Measurements from ENCODE around the gene ST7.

The ST7 gene

GRCh38 chr7:117216436-117217069 is 263.3 kb downstream of the ST7 start:
- no peak overlapping the region for H3K4me3 Mint-ChIP-seq
- H3K27me3 Mint-ChIP-seq, result no peaks in the 10 kb centered on the region
- no peak overlapping the region for H3K27ac Mint-ChIP-seq
- no peaks in the 10 kb centered on the region for H3K4me1 Mint-ChIP-seq (ENCODE audit: low read depth)
- H3K36me3 Mint-ChIP-seq, result no peaks in the 10 kb centered on the region
- H3K9me3 Mint-ChIP-seq (ENCODE audit: low read depth), result no peaks in the 10 kb centered on the region

- Mint-ChIP-seq H3K36me3 (no peaks in the 10 kb centered on the region), H3K27me3 (no peaks in the 10 kb centered on the region), H3K9me3 (ENCODE audit: low read depth) (no peaks in the 10 kb centered on the region), H3K27ac (no peak overlapping the region), H3K4me1 (ENCODE audit: low read depth) (no peaks in the 10 kb centered on the region), H3K4me3 (no peak overlapping the region)
These were observed 264.1 kb downstream of the ST7 start for GRCh38 chr7:117217106-117218035.

- no peak overlapping the region for H3K4me3 Mint-ChIP-seq
These were observed 265.4 kb downstream of the ST7 start for GRCh38 chr7:117218700-117219099.

GRCh38 chr7:117219485-117219884 is 266.2 kb downstream of the ST7 start:
- no peaks in the 10 kb centered on the region for H3K9me3 Mint-ChIP-seq (ENCODE audit: low read depth)
- no peaks in the 10 kb centered on the region for H3K4me1 Mint-ChIP-seq (ENCODE audit: low read depth)
- H3K27me3 Mint-ChIP-seq, result no peaks in the 10 kb centered on the region
- H3K27ac Mint-ChIP-seq, result no peak overlapping the region
- H3K36me3 Mint-ChIP-seq, result peaks cover 7% of the 10 kb centered on the region
- no peak overlapping the region for H3K4me3 Mint-ChIP-seq

More at GRCh38 chr7:117218700-117219099, 265.4 kb downstream of the ST7 start:
- Mint-ChIP-seq H3K36me3 (peaks cover 7% of the 10 kb centered on the region), H3K9me3 (ENCODE audit: low read depth) (no peaks in the 10 kb centered on the region), H3K27me3 (no peaks in the 10 kb centered on the region), H3K4me1 (ENCODE audit: low read depth) (no peaks in the 10 kb centered on the region), H3K27ac (no peak overlapping the region)

GRCh38 chr7:117220836-117221235 is 267.5 kb downstream of the ST7 start:
- no peaks in the 10 kb centered on the region for H3K27me3 Mint-ChIP-seq
- no peak overlapping the region for H3K4me3 Mint-ChIP-seq
- H3K36me3 Mint-ChIP-seq, result peaks cover 7% of the 10 kb centered on the region
- H3K4me1 Mint-ChIP-seq (ENCODE audit: low read depth), result no peaks in the 10 kb centered on the region
- no peaks in the 10 kb centered on the region for H3K9me3 Mint-ChIP-seq (ENCODE audit: low read depth)
- H3K27ac Mint-ChIP-seq, result no peak overlapping the region

DNA sequence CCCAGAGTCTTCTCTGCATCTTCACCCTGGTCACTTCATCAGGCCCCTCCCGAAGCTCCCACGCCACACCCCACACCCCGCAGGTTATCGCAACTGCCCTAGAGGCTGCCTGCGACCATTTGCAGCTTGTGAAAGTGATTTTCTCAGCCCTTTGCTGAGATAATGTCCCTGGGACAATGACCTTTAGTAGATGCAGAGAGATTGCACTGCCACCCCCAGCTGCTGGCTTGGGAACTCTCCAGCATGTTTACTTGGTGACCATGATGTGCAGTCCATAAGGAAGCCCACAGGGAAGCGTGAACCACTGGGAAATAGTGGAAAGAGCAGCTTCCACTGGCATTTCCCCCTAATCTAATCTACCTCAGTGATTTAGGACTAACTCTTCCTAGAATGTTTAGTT is 272.2 kb downstream of the ST7 start:
- Mint-ChIP-seq H3K4me1 (ENCODE audit: low read depth) (no peaks in the 10 kb centered on the region), H3K4me3 (no peak overlapping the region), H3K27ac (no peak overlapping the region), H3K9me3 (ENCODE audit: low read depth) (no peaks in the 10 kb centered on the region), H3K27me3 (no peaks in the 10 kb centered on the region), H3K36me3 (peaks cover 7% of the 10 kb centered on the region)

DNA sequence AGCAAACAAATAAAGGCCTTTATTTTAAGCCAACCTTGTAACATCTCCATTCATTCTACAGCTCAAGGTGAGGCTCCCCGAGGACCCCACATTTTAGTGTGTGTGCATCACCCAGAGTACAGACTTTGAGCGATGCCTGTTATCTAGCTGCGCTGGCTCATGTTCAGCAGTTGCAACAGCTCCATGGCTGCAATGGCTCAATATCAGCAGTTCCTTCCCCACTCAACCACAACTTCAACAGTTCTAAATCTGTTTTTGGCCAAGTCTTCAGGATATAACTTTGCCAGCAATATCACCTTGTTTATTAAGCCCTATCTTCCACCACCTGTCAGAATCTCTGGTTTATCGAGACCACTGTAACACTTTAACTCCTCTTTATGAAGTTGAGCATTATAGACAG is 273.8 kb downstream of the ST7 start:
- Mint-ChIP-seq H3K27me3 (no peaks in the 10 kb centered on the region), H3K9me3 (ENCODE audit: low read depth) (no peaks in the 10 kb centered on the region), H3K4me1 (ENCODE audit: low read depth) (no peaks in the 10 kb centered on the region), H3K27ac (no peak overlapping the region), H3K36me3 (peaks cover 7% of the 10 kb centered on the region), H3K4me3 (no peak overlapping the region)

DNA sequence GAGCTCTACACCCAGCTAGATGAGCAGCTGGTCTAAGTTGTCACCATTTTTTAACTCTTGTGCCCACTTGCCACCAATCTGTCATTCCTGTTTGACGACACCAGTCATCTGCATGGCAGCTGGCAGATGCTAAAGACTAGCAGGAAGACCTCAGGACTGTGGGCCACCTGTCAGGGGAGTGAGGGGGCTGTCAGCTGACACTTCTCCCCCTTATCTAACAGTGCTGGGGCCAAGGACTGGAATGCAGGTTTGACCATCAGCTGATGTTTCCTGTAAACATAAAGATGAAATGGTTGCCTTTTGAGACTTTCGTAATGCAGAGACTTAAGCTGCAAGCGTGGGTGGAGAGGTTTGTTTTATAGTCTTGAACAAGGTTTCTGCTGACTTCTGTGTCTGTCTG is 276.0 kb downstream of the ST7 start:
- no peaks in the 10 kb centered on the region for H3K27me3 Mint-ChIP-seq
- no peaks in the 10 kb centered on the region for H3K36me3 Mint-ChIP-seq
- no peaks in the 10 kb centered on the region for H3K4me1 Mint-ChIP-seq (ENCODE audit: low read depth)
- no peak overlapping the region for H3K27ac Mint-ChIP-seq
- H3K4me3 Mint-ChIP-seq, result no peak overlapping the region
- no peaks in the 10 kb centered on the region for H3K9me3 Mint-ChIP-seq (ENCODE audit: low read depth)

DNA sequence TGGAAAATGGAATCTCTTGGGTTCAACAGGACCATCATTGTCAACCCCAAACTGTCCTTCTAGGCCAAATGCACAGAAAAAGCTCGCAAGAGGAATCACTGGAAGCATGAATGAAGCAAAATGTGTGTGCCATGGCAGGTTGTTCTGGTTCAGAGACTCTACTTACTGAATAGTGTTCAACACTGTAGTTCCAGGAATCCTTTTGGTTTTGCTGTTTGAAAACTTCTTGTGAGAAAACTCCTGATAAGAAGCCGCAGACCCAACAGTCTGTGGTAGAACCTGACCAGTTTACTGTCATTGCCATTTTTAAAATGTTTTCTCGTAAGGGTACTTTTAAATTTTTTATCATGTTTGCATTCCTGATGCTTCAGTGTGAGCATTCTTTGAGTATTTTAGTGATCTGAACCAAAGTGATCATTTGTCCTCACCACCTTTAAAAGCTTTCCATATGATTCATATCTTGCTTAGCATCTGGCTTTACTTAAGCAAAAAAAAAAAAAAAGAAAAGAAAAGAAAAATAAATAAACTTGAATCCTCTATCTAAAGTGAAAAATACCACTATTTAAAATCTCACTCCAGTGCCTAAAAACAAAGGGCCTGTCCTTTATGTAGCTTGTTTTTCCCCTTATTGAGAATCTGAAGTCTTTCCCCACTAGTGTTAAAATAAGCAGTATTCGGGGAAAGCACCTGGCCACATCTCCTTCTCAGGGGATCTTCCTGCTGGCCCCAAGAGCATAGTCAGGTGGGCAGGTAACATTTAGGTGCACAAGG is 277.2 kb downstream of the ST7 start:
- Mint-ChIP-seq H3K4me1 (ENCODE audit: low read depth) (no peaks in the 10 kb centered on the region), H3K27ac (no peak overlapping the region), H3K36me3 (no peaks in the 10 kb centered on the region), H3K27me3 (no peaks in the 10 kb centered on the region), H3K4me3 (no peak overlapping the region), H3K9me3 (ENCODE audit: low read depth) (peaks cover 3% of the 10 kb centered on the region)

- Mint-ChIP-seq H3K27me3 (peaks cover 2% of the 10 kb centered on the region), H3K4me1 (ENCODE audit: low read depth) (no peaks in the 10 kb centered on the region), H3K9me3 (ENCODE audit: low read depth) (peaks cover 3% of the 10 kb centered on the region), H3K27ac (no peak overlapping the region), H3K36me3 (no peaks in the 10 kb centered on the region), H3K4me3 (no peak overlapping the region)
These were observed 277.7 kb downstream of the ST7 start for GRCh38 chr7:117231047-117231359.

DNA sequence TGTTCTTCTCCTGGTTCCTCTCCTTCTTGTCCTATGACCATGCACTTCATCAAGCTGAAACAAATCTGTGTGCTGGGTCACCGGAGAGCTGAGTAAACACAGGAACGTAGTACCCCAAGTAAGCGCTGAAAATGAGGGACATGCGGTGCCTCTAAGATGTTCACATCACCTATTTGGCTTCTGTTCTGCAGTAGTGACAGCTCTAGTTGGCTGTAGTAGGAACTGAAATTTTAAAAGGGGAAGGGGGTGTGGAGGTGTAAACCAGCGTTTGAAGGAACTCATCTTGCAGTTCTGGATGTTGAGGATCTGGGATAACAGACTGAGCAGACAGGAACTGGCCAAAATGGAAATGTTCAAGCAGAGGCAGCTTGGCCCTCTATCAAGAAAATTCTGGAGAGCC is 284.3 kb downstream of the ST7 start:
- Mint-ChIP-seq H3K4me1 (ENCODE audit: low read depth) (no peaks in the 10 kb centered on the region), H3K9me3 (ENCODE audit: low read depth) (peaks cover 3% of the 10 kb centered on the region), H3K36me3 (no peaks in the 10 kb centered on the region), H3K4me3 (no peak overlapping the region), H3K27ac (no peak overlapping the region), H3K27me3 (peaks cover 7% of the 10 kb centered on the region)

GRCh38 chr7:117238472-117238871 is 285.2 kb downstream of the ST7 start:
- H3K27me3 Mint-ChIP-seq, result peaks cover 8% of the 10 kb centered on the region
- no peaks in the 10 kb centered on the region for H3K36me3 Mint-ChIP-seq
- H3K27ac Mint-ChIP-seq, result no peak overlapping the region

GRCh38 chr7:117238937-117239336 is 285.6 kb downstream of the ST7 start:
- no peaks in the 10 kb centered on the region for H3K36me3 Mint-ChIP-seq
- no peaks in the 10 kb centered on the region for H3K4me1 Mint-ChIP-seq (ENCODE audit: low read depth)
- peaks cover 3% of the 10 kb centered on the region for H3K9me3 Mint-ChIP-seq (ENCODE audit: low read depth)
- peaks cover 8% of the 10 kb centered on the region for H3K27me3 Mint-ChIP-seq
- no peak overlapping the region for H3K4me3 Mint-ChIP-seq
- H3K27ac Mint-ChIP-seq, result no peak overlapping the region

More at GRCh38 chr7:117238472-117238871, 285.2 kb downstream of the ST7 start:
- Mint-ChIP-seq H3K4me3 (no peak overlapping the region), H3K9me3 (ENCODE audit: low read depth) (peaks cover 3% of the 10 kb centered on the region), H3K4me1 (ENCODE audit: low read depth) (no peaks in the 10 kb centered on the region)

- H3K4me1 Mint-ChIP-seq (ENCODE audit: low read depth), result no peaks in the 10 kb centered on the region
- H3K9me3 Mint-ChIP-seq (ENCODE audit: low read depth), result no peaks in the 10 kb centered on the region
These were observed 287.8 kb downstream of the ST7 start for GRCh38 chr7:117241088-117241487.

GRCh38 chr7:117243390-117243789 is 290.1 kb downstream of the ST7 start:
- Mint-ChIP-seq H3K36me3 (no peaks in the 10 kb centered on the region), H3K9me3 (ENCODE audit: low read depth) (no peaks in the 10 kb centered on the region), H3K27me3 (peaks cover 6% of the 10 kb centered on the region), H3K27ac (no peak overlapping the region), H3K4me3 (no peak overlapping the region), H3K4me1 (ENCODE audit: low read depth) (no peaks in the 10 kb centered on the region)

More at GRCh38 chr7:117241088-117241487, 287.8 kb downstream of the ST7 start:
- Mint-ChIP-seq H3K27me3 (peaks cover 6% of the 10 kb centered on the region), H3K4me3 (no peak overlapping the region), H3K27ac (no peak overlapping the region), H3K36me3 (no peaks in the 10 kb centered on the region)

Measured in activated naive CD8-positive, alpha-beta T cell (primary cell).